Neural progenitor cell (in vitro differentiated cells): ENCODE results near the gene MRPL18. TPM values are rescaled to one million over a fixed set of nuclear protein-coding genes. Genes with fewer than 3 reads are reported as not detected.

Experiments used
- DNase-seq: peaks from one replicate; pipeline ENCODE4 v3.0.0-alpha.2; 2016; ENCODE audit warnings: low spot score
- H2AFZ ChIP-seq: fragments of 200-600 bp; sonication (generic); replicated peaks from 2 replicates; pipeline ENCODE4 v1.6.1; 2016; ENCODE audit warnings: antibody characterized with exemption
- H3F3A ChIP-seq: fragments of 200-600 bp; sonication (generic); 2 replicates; pipeline ENCODE4 v1.6.1; 2016; ENCODE audit warnings: antibody characterized with exemption, low read depth
- H3K27ac ChIP-seq: fragments of 200-600 bp; sonication (generic); 2 replicates; pipeline ENCODE4 v1.5.1; 2016; ENCODE audit warnings: mild to moderate bottlenecking
- H3K27me3 ChIP-seq: fragments of 200-600 bp; sonication (generic); 2 replicates; pipeline ENCODE4 v1.6.1; 2016; ENCODE audit warnings: mild to moderate bottlenecking, moderate library complexity
- H3K36me3 ChIP-seq: fragments of 200-600 bp; sonication (generic); 2 replicates; pipeline ENCODE4 v1.5.1; 2016
- H3K4me1 ChIP-seq: fragments of 200-600 bp; sonication (generic); 2 replicates; pipeline ENCODE4 v1.6.1; 2016; ENCODE audit warnings: mixed run types
- H3K4me2 ChIP-seq: fragments of 200-600 bp; sonication (generic); 2 replicates; pipeline ENCODE4 v1.6.1; 2016
- H3K4me3 ChIP-seq: fragments of 200-600 bp; sonication (generic); 2 replicates; pipeline ENCODE4 v1.5.1; 2016
- H3K79me2 ChIP-seq: fragments of 200-600 bp; sonication (generic); 2 replicates; pipeline ENCODE4 v1.6.1; 2016; ENCODE audit warnings: low read depth
- H3K9ac ChIP-seq: fragments of 200-600 bp; sonication (generic); 2 replicates; pipeline ENCODE4 v1.6.1; 2016
- H3K9me3 ChIP-seq: fragments of 200-600 bp; sonication (generic); 2 replicates; pipeline ENCODE4 v1.5.1; 2016; ENCODE audit warnings: low read depth
- H4K20me1 ChIP-seq: fragments of 200-600 bp; sonication (generic); 2 replicates; pipeline ENCODE4 v1.6.1; 2016; ENCODE audit warnings: low read depth
- H3K27ac Mint-ChIP-seq: 3 replicates; pipeline ENCODE4 v1.8.0; 2021; ENCODE audit warnings: mixed read lengths
- H3K27me3 Mint-ChIP-seq: 2 replicates; pipeline ENCODE4 v1.8.0; 2022; ENCODE audit warnings: low read depth, mild to moderate bottlenecking, inconsistent platforms, moderate library complexity, mixed read lengths; ENCODE audit not compliant: insufficient read depth
- H3K36me3 Mint-ChIP-seq: 3 replicates; pipeline ENCODE4 v1.8.0; 2021; ENCODE audit warnings: mixed read lengths
- H3K4me1 Mint-ChIP-seq: 3 replicates; pipeline ENCODE4 v1.8.0; 2021; ENCODE audit warnings: mixed read lengths
- H3K4me3 Mint-ChIP-seq: 3 replicates; pipeline ENCODE4 v1.8.0; 2021; ENCODE audit warnings: mild to moderate bottlenecking, moderate library complexity, mixed read lengths
- H3K9me3 Mint-ChIP-seq: 3 replicates; pipeline ENCODE4 v1.8.0; 2020; ENCODE audit warnings: mixed read lengths
- EZH2 ChIP-seq: fragments of 200-600 bp; sonication (generic); IDR thresholded peaks from 2 replicates; pipeline ENCODE4 v1.6.1; 2017; ENCODE audit warnings: antibody characterized with exemption, mild to moderate bottlenecking, moderate library complexity
- EZH2phosphoT487 ChIP-seq: fragments of 200-600 bp; sonication (generic); IDR thresholded peaks from 2 replicates; pipeline ENCODE4 v1.6.1; 2017; ENCODE audit warnings: antibody characterized with exemption
- total RNA-seq: library from RNA; depleted of rRNA; stranded (reverse); fragments of >200 nt; gene quantifications from 2 replicates; pipeline ENCODE4 v1.2.3, GENCODE V29; 2015; ENCODE audit warnings: low replicate concordance
- TF ChIP-seq, protein P1 (sequence below): fragments of 200-600 bp; sonication (generic); IDR thresholded peaks from 2 replicates; pipeline ENCODE4 v1.5.1; 2017; ENCODE audit warnings: antibody characterized with exemption, mild to moderate bottlenecking

MRPL18 gene
- total RNA-seq, 1 donor from 2014 or later: 69.1 TPM

DNA sequence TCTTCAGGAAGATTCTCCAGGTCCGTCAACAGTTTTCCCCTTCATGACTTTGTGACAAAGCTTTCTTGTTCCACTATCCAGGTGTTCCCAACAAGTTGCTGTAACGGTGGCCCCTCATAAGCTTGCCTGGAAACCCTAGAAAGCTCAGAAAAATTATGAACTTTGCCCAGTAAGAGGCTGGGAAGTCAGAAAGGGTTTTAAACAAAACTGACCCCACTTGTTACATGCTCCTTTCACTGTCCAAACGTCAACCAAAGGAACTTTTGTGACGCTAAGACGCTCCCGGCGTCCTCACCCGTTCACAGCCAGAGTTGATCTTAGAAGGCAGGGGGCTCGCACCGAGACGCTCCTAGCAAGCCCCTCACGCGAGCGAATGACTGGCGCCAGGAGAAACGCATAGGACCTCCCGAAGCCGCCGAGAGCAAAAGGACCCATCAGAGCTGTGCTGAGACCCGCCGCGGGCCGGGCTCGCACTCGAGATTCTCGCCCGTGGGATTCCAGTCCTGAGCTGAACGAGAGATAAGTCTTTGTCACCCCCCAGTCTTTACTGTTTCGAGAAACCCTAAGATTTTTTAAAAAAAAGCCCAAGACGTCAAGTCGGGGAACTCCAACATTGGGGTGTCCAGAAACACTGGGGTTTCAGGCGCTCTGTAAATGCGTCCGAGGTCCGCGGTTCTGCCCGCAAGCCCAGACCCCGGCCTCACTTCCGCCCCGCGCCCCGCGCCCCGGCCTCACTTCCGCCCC is 29.0 kb upstream of the MRPL18 start:
- no peak for TF ChIP-seq EZH2phosphoT487
- H3K27me3 ChIP-seq: no peaks in the 10 kb centered on the region
- H3K4me2 ChIP-seq: peak overlapping the region; percentile 80
- H3K4me1 ChIP-seq: peaks cover 21% of the 10 kb centered on the region
- H3F3A ChIP-seq: peaks cover 52% of the 10 kb centered on the region
- H3K4me3 ChIP-seq: peak overlapping the region; percentile 57
- Mint-ChIP-seq H3K27me3 (peaks cover 4% of the 10 kb centered on the region), H3K9me3 (no peaks in the 10 kb centered on the region), H3K4me1 (peaks cover 32% of the 10 kb centered on the region), H3K36me3 (peaks cover 38% of the 10 kb centered on the region), H3K27ac (peak overlapping the region; percentile 95), H3K4me3 (peak overlapping the region; percentile 93)
- H3K9ac ChIP-seq: peak overlapping the region; percentile 53
- DNase-seq: peak; percentile 68
- H4K20me1 ChIP-seq: no peaks in the 10 kb centered on the region
- H3K79me2 ChIP-seq: peaks cover 44% of the 10 kb centered on the region
- H3K27ac ChIP-seq: peak overlapping the region; percentile 96
- peaks cover 6% of the 10 kb centered on the region for H3K36me3 ChIP-seq
- H3K9me3 ChIP-seq: no peaks in the 10 kb centered on the region
- peak overlapping the region; percentile 75 for H2AFZ ChIP-seq

DNA sequence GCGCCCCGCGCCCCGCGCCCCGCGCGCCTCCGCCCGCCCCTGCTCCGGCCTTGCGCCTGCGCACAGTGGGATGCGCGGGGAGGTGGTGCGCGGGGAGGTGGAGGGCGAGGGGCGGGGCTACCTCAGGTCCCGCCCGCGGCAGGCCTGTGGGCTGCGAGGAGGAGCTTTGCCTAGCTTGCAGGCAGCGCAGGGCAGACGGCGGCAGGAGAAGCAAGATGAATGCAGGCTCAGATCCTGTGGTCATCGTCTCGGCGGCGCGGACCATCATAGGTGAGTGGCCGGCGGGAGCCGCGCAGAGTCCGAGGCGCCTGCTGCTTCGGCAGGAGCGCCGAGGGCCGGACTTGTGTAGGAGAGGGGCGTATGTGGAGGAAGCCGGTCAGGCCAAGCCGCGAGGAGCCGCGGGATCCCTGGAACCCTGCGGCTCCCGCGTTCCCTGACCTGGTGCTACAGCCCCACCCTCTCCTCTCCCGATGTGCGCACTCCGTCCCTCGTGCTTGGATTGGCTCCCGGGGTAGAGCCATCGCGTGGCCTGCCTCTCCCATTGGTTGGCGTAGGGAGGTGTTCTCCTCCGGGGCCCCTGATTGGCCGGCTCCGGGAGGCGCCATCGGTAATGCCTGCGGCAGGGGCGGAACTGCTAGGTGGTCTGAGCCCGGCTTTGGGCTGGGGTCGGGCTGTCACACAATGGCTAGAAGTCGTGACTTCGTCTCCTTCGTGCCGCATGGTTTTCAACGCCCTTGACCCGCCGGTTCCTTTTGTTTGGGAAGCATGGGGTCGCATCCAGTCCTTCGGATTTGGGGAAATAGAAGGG is 28.2 kb upstream of the MRPL18 start, which contains the start of gene ACAT2:
TSS of gene ACAT2 (plus strand) at position 173 of the 808 bp plus-strand sequence. CDS start at position 216, 43 bp downstream.
- peak within 1 kb of the TSS; percentile 96 for H3K4me3 Mint-ChIP-seq
- peaks cover 21% of the 10 kb centered on the region for H3K4me1 ChIP-seq
- peak within 1 kb of the TSS; percentile 63 for H3K9ac ChIP-seq
- H3K9me3 ChIP-seq: no peaks in the 10 kb centered on the region
- H3K27ac ChIP-seq: peak within 1 kb of the TSS; percentile 96
- TF ChIP-seq, protein P1, sequence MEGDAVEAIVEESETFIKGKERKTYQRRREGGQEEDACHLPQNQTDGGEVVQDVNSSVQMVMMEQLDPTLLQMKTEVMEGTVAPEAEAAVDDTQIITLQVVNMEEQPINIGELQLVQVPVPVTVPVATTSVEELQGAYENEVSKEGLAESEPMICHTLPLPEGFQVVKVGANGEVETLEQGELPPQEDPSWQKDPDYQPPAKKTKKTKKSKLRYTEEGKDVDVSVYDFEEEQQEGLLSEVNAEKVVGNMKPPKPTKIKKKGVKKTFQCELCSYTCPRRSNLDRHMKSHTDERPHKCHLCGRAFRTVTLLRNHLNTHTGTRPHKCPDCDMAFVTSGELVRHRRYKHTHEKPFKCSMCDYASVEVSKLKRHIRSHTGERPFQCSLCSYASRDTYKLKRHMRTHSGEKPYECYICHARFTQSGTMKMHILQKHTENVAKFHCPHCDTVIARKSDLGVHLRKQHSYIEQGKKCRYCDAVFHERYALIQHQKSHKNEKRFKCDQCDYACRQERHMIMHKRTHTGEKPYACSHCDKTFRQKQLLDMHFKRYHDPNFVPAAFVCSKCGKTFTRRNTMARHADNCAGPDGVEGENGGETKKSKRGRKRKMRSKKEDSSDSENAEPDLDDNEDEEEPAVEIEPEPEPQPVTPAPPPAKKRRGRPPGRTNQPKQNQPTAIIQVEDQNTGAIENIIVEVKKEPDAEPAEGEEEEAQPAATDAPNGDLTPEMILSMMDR: no peak
- no peak for TF ChIP-seq EZH2phosphoT487
- no peak for TF ChIP-seq EZH2
- peak within 1 kb of the TSS; percentile 75 for H2AFZ ChIP-seq
- H3K4me1 Mint-ChIP-seq: peaks cover 32% of the 10 kb centered on the region
- peaks cover 4% of the 10 kb centered on the region for H3K27me3 Mint-ChIP-seq
- H4K20me1 ChIP-seq: no peaks in the 10 kb centered on the region
- H3K4me3 ChIP-seq: peak within 1 kb of the TSS; percentile 57
- H3K9me3 Mint-ChIP-seq: no peaks in the 10 kb centered on the region
- peaks cover under 1% of the 10 kb centered on the region for H3K36me3 ChIP-seq
- H3K4me2 ChIP-seq: peak within 1 kb of the TSS; percentile 91
- peaks cover 50% of the 10 kb centered on the region for H3F3A ChIP-seq
- peaks cover 51% of the 10 kb centered on the region for H3K79me2 ChIP-seq
- peak within 1 kb of the TSS; percentile 95 for H3K27ac Mint-ChIP-seq
- no peaks in the 10 kb centered on the region for H3K27me3 ChIP-seq
- H3K36me3 Mint-ChIP-seq: peaks cover 39% of the 10 kb centered on the region
- DNase-seq: peak; percentile 96

GRCh38 chr6:159762681-159763293 is 27.5 kb upstream of the MRPL18 start:
- Mint-ChIP-seq H3K4me3 (peak overlapping the region; percentile 96), H3K27ac (peak overlapping the region; percentile 83), H3K27me3 (peaks cover 4% of the 10 kb centered on the region), H3K9me3 (no peaks in the 10 kb centered on the region), H3K4me1 (peaks cover 32% of the 10 kb centered on the region), H3K36me3 (peaks cover 44% of the 10 kb centered on the region)
- H3K36me3 ChIP-seq: peaks cover 7% of the 10 kb centered on the region
- H3K9me3 ChIP-seq: no peaks in the 10 kb centered on the region
- TF ChIP-seq EZH2phosphoT487 (no peak), EZH2 (no peak)
- TF ChIP-seq, protein P1: no peak
- H3K27ac ChIP-seq: peak overlapping the region; percentile 60
- no peak overlapping the region for H2AFZ ChIP-seq
- H3F3A ChIP-seq: peaks cover 43% of the 10 kb centered on the region
- H3K79me2 ChIP-seq: peaks cover 58% of the 10 kb centered on the region
- H3K4me1 ChIP-seq: peaks cover 21% of the 10 kb centered on the region
- peak overlapping the region; percentile 36 for H3K9ac ChIP-seq
- no peaks in the 10 kb centered on the region for H3K27me3 ChIP-seq
- peak; percentile 28 for DNase-seq
- H3K4me3 ChIP-seq: peak overlapping the region; percentile 57
- H4K20me1 ChIP-seq: no peaks in the 10 kb centered on the region
- H3K4me2 ChIP-seq: peak overlapping the region; percentile 91
